Measurements from ENCODE around the gene SNX9. TPM values are rescaled to one million over a fixed set of nuclear protein-coding genes. Genes with fewer than 3 reads are reported as not detected.
"Not testable (repeated sequence)": the region's sequence is repeated elsewhere in the genome, so short reads cannot be mapped to it uniquely, and the experiment has no call there.

SNX9 gene
- total RNA-seq, 1 donor from 2014 or later, result 25.0 TPM

GRCh38 chr6:157898169-157898568, 75.1 kb downstream of the SNX9 start:
- no peaks in the 10 kb centered on the region for H3K27me3 ChIP-seq
- no peak overlapping the region for H3K27ac ChIP-seq
- no peaks in the 10 kb centered on the region for H3K9me3 ChIP-seq
- intact Hi-C loops (cut with DNase I), result no loop called here
- no peak for ATAC-seq
- peak; percentile 12 for TF ChIP-seq CTCF (IDR thresholded peaks at IDR 0.05)
- H3K36me3 ChIP-seq, result peaks cover 31% of the 10 kb centered on the region
- no peak overlapping the region for H3K4me3 ChIP-seq
- H3K4me1 ChIP-seq, result no peaks in the 10 kb centered on the region
- DNase-seq, result no peak

GRCh38 chr6:157898640-157899039, 75.6 kb downstream of the SNX9 start:
- no peaks in the 10 kb centered on the region for H3K27me3 ChIP-seq
- DNase-seq, result no peak
- peaks cover 36% of the 10 kb centered on the region for H3K36me3 ChIP-seq
- no peak overlapping the region for H3K27ac ChIP-seq
- H3K4me3 ChIP-seq, result no peak overlapping the region
- intact Hi-C loops (cut with DNase I), result no loop called here
- ATAC-seq, result no peak
- no peaks in the 10 kb centered on the region for H3K9me3 ChIP-seq
- no peak for TF ChIP-seq CTCF (IDR thresholded peaks at IDR 0.05)
- no peaks in the 10 kb centered on the region for H3K4me1 ChIP-seq

GRCh38 chr6:157900262-157900661, 77.2 kb downstream of the SNX9 start:
- peaks cover 36% of the 10 kb centered on the region for H3K36me3 ChIP-seq
- DNase-seq; H3K27me3 ChIP-seq; H3K4me3 ChIP-seq; H3K27ac ChIP-seq; H3K4me1 ChIP-seq; ATAC-seq; H3K9me3 ChIP-seq; intact Hi-C loops (cut with DNase I): not testable (repeated sequence)

- peaks cover 36% of the 10 kb centered on the region for H3K36me3 ChIP-seq
- H3K27me3 ChIP-seq, result not testable (repeated sequence)
These were observed 77.7 kb downstream of the SNX9 start for GRCh38 chr6:157900751-157901150.

GRCh38 chr6:157904999-157905398, 82.0 kb downstream of the SNX9 start:
- Histone ChIP-seq H3K4me3 (no peak overlapping the region), H3K27ac (no peak overlapping the region), H3K27me3 (no peaks in the 10 kb centered on the region), H3K9me3 (no peaks in the 10 kb centered on the region), H3K4me1 (no peaks in the 10 kb centered on the region), H3K36me3 (peaks cover 26% of the 10 kb centered on the region)
- intact Hi-C loops (cut with DNase I), result no loop called here
- TF ChIP-seq CTCF (IDR thresholded peaks at IDR 0.05), result no peak
- DNase-seq (no peak), ATAC-seq (no peak)

More at GRCh38 chr6:157900751-157901150, 77.7 kb downstream of the SNX9 start:
- H3K9me3 ChIP-seq; intact Hi-C loops (cut with DNase I); ATAC-seq; H3K27ac ChIP-seq; DNase-seq; H3K4me1 ChIP-seq; H3K4me3 ChIP-seq: not testable (repeated sequence)

- Histone ChIP-seq H3K9me3 (no peaks in the 10 kb centered on the region), H3K27me3 (no peaks in the 10 kb centered on the region), H3K27ac (no peak overlapping the region), H3K4me3 (no peak overlapping the region), H3K36me3 (peaks cover 34% of the 10 kb centered on the region), H3K4me1 (no peaks in the 10 kb centered on the region)
- intact Hi-C loops (cut with DNase I), result no loop called here
- DNase-seq (no peak), ATAC-seq (no peak)
- no peak for TF ChIP-seq CTCF (IDR thresholded peaks at IDR 0.05)
These were observed 82.7 kb downstream of the SNX9 start for GRCh38 chr6:157905590-157906342.

Data from upper lobe of right lung (tissue), 1 donor.